Loucy (cell line): ENCODE data around the gene TNFRSF1B.

Source experiments
- CTCF ChIP-seq: fragments of 200-600 bp; sonication (generic); conservative IDR thresholded peaks from 2 replicates; pipeline ENCODE4 v1.5.1; 2014; ENCODE audit warnings: mild to moderate bottlenecking, antibody characterized with exemption, low read length
- EZH2phosphoT487 ChIP-seq: fragments of 200-600 bp; IDR thresholded peaks from 2 replicates; pipeline ENCODE4 v1.6.1; 2018; ENCODE audit warnings: antibody characterized with exemption, mild to moderate bottlenecking, moderate library complexity, borderline replicate concordance

DNA sequence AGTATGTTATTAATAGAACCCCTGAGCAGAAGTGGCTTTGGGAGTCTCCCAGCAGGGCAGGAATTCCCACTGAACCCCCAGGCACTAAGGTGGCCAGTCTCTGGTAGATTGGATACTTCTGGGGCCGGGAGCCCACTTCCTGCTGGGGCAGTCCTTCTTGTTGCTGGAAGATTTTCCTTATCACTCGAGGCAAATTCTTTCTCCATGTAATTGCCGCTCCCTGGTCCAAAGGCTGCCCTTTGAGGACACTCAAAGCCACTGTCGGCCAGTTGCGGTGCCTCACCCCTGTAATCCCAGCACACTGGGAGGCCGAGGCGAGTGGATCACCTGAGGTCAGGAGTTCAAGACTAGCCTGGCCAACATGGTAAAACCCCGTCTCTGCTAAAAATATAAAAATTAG lies 22.6 kb upstream of the TNFRSF1B start:
- TF ChIP-seq CTCF (no peak), EZH2phosphoT487 (no peak)
